ENCODE results near the gene LRRC8E. TPM values are rescaled to one million over a fixed set of nuclear protein-coding genes. Genes with fewer than 3 reads are reported as not detected.

LRRC8E gene
- total and polyA plus RNA-seq, 2 of the 8 experiments (the other 6 are each of a cell fraction or from before 2014, with no cell fraction given), result 2.7 to 2.9 TPM

DNA sequence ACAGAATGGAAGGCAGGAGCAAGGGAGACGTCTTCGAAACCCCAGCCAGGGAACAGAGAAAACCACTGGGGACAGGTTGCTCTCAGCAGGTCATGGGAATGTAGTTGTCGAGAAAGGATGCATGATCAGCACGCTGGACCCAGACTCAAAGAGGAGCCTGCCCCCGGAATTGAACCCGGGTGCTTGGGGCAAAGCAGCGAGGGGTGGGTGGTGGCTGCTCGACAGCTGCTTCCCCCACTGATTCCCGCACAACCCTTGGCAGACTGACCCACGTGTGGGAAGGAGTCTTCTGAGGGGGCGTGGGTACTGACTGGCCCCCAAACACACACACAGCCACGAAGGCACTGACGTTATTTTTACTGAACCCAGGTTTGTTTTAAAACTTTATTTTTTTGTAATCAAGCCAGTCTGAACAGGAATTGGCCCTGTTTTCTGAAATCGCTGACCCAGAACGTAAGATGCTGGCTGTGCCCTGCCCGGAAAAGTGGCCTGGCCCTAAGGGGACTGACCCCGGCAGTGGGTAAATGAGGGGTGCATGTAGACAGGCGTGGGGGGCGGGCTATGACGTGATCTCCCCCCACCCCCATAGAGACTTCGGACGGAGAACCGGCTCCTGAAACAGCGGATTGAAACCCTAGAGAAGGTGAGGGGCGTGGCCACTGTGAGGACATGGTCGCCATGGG is 32.7 kb upstream of the LRRC8E start:
- H3K4me3 ChIP-seq (ENCODE audit: extremely low read depth in 1 of 4, insufficient read depth in 2 of 4, low read depth in 3 of 4, low read length in 4 of 4), result no peak overlapping the region
- no peak overlapping the region; the same call in 1 of the 2 replicates for H2BK15ac ChIP-seq (ENCODE audit: low read length)
- H4K20me1 ChIP-seq (replicated peaks in 1 of 2; ENCODE audit: control insufficient read depth in 1 of 2, insufficient read depth in 2 of 2, low read length in 2 of 2), result peaks cover 0 to 5% of the 10 kb centered on the region in 2 experiments
- no peak overlapping the region for H4K8ac ChIP-seq (ENCODE audit: extremely low read depth, insufficient read depth, low read length)
- no peaks in the 10 kb centered on the region for H3K79me2 ChIP-seq (ENCODE audit: control insufficient read depth in 1 of 2, insufficient read depth in 2 of 2, low read length in 2 of 2)
- H3K23ac ChIP-seq (ENCODE audit: insufficient read length), result no peak overlapping the region
- H2BK5ac ChIP-seq (ENCODE audit: low read depth, low read length), result no peak overlapping the region
- no peak overlapping the region for H2AK5ac ChIP-seq (ENCODE audit: low read depth, low read length)
- H3K4me2 ChIP-seq (ENCODE audit: insufficient read depth in 1 of 2, low read depth in 2 of 2, low read length in 2 of 2), result no peak overlapping the region
- H3K23me2 ChIP-seq (ENCODE audit: low read depth, low read length), result peaks cover 5% of the 10 kb centered on the region; the same call in 1 of the 2 replicates
- H3K9me3 ChIP-seq (ENCODE audit: insufficient read depth in 2 of 2, low read depth in 1 of 2, low read length in 1 of 2), result no peaks in the 10 kb centered on the region
- H3K4ac ChIP-seq (replicated peaks; ENCODE audit: insufficient read length, low read depth, low read length), result no peak overlapping the region
- no peak overlapping the region for H2BK12ac ChIP-seq (ENCODE audit: low read depth, low read length)
- DNase-seq (ENCODE audit: low read depth in 1 of 2, low spot score in 2 of 2), result no peak
- H4K91ac ChIP-seq (replicated peaks; ENCODE audit: insufficient read length, low read length), result no peak overlapping the region
- POLR2A ChIA-PET (ENCODE audit: partially characterized antibody), result no interaction called here
- 87% methylated on average over 26 of the region's 26 CpGs; no CpG with 5 or more reads in 1 of the 2 experiments for WGBS, 2 experiments (ENCODE audit: extremely low coverage in 1 of 2, insufficient coverage in 1 of 2, insufficient read length in 1 of 2, insufficient replicate concordance in 2 of 2, low coverage in 1 of 2, low lambda C conversion rate in 2 of 2, missing lambda C conversion rate in 1 of 2)
- H3K56ac ChIP-seq (replicated peaks; ENCODE audit: insufficient read length, low read depth, low read length), result no peak overlapping the region
- H3K4me1 ChIP-seq (replicated peaks in 1 of 4; ENCODE audit: control insufficient read depth in 3 of 4, insufficient read depth in 4 of 4, low read length in 3 of 4), result peaks cover 4 to 14% (median 7%) of the 10 kb centered on the region in 4 experiments; a peak in 6 of 7 replicates
- H2AFZ ChIP-seq (ENCODE audit: low read length), result no peak overlapping the region
- H2BK120ac ChIP-seq (replicated peaks; ENCODE audit: low read depth, low read length), result no peak overlapping the region
- no peaks in the 10 kb centered on the region for H3K36me3 ChIP-seq (ENCODE audit: control insufficient read depth in 2 of 4, insufficient read depth in 4 of 4, low read length in 3 of 4)
- CTCF ChIA-PET (ENCODE audit: partially characterized antibody), result no interaction called here
- H3K14ac ChIP-seq (ENCODE audit: insufficient read length), result no peak overlapping the region
- no peaks in the 10 kb centered on the region for H3K79me1 ChIP-seq (ENCODE audit: low read depth, low read length)
- TF ChIP-seq SRF (IDR thresholded peaks at IDR 0.05; ENCODE audit: low read depth, low read length), result no peak
- TF ChIP-seq, protein P1, sequence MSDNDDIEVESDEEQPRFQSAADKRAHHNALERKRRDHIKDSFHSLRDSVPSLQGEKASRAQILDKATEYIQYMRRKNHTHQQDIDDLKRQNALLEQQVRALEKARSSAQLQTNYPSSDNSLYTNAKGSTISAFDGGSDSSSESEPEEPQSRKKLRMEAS (IDR thresholded peaks at IDR 0.05), result no peak
- TF ChIP-seq KDM1A (IDR thresholded peaks at IDR 0.05; ENCODE audit: borderline replicate concordance, low read length), result no peak
- TF ChIP-seq JUND (IDR thresholded peaks at IDR 0.05; ENCODE audit: low read length), result no peak
- TF ChIP-seq, protein P2, sequence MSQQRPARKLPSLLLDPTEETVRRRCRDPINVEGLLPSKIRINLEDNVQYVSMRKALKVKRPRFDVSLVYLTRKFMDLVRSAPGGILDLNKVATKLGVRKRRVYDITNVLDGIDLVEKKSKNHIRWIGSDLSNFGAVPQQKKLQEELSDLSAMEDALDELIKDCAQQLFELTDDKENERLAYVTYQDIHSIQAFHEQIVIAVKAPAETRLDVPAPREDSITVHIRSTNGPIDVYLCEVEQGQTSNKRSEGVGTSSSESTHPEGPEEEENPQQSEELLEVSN (IDR thresholded peaks at IDR 0.05), result no peak
- no peak for TF ChIP-seq TCF12 (IDR thresholded peaks at IDR 0.05; ENCODE audit: low read depth, low read length)
- TF ChIP-seq TAF1 (IDR thresholded peaks at IDR 0.05; ENCODE audit: low read depth, low read length), result no peak
- no peak for TF ChIP-seq RXRA (IDR thresholded peaks at IDR 0.05; ENCODE audit: insufficient read depth, low read depth, low read length)
- TF ChIP-seq TBP (IDR thresholded peaks at IDR 0.05; ENCODE audit: low read depth, low read length), result no peak
- TF ChIP-seq MAFK (IDR thresholded peaks at IDR 0.05; ENCODE audit: low read depth, low read length), result no peak
- H4K5ac ChIP-seq (ENCODE audit: insufficient read length, low read depth, low read length), result no peak overlapping the region
- no peak for FAIRE-seq
- peaks cover 0 to 3% (median 1%) of the 10 kb centered on the region in 4 experiments; a peak in 1 of 7 replicates for H3K27me3 ChIP-seq (replicated peaks in 1 of 4; ENCODE audit: control insufficient read depth in 3 of 4, extremely low read depth in 1 of 4, insufficient read depth in 3 of 4, low read length in 3 of 4)
- H3K9ac ChIP-seq (replicated peaks in 1 of 4; ENCODE audit: extremely low read depth in 1 of 4, low read depth in 3 of 4, low read length in 3 of 4), result no peak overlapping the region
- H2BK20ac ChIP-seq (ENCODE audit: low read length), result no peak overlapping the region
- no peak overlapping the region for H3K27ac ChIP-seq (ENCODE audit: low read depth, low read length)
- no peak overlapping the region for H3K18ac ChIP-seq (ENCODE audit: extremely low read depth, low read length)

All from H1 (cell line).